HTERT RPE-1 (cell line): ENCODE measurements around the gene HOXD11.

Experiments used
- in situ Hi-C: fragments of 300-500 bp; cut with MboI; formaldehyde crosslinking; loops from 4 replicates; pipeline ENCODE4 v1.14.3; 2020; ENCODE audit warnings: low sequenced_read_pairs

Gene HOXD11

DNA sequence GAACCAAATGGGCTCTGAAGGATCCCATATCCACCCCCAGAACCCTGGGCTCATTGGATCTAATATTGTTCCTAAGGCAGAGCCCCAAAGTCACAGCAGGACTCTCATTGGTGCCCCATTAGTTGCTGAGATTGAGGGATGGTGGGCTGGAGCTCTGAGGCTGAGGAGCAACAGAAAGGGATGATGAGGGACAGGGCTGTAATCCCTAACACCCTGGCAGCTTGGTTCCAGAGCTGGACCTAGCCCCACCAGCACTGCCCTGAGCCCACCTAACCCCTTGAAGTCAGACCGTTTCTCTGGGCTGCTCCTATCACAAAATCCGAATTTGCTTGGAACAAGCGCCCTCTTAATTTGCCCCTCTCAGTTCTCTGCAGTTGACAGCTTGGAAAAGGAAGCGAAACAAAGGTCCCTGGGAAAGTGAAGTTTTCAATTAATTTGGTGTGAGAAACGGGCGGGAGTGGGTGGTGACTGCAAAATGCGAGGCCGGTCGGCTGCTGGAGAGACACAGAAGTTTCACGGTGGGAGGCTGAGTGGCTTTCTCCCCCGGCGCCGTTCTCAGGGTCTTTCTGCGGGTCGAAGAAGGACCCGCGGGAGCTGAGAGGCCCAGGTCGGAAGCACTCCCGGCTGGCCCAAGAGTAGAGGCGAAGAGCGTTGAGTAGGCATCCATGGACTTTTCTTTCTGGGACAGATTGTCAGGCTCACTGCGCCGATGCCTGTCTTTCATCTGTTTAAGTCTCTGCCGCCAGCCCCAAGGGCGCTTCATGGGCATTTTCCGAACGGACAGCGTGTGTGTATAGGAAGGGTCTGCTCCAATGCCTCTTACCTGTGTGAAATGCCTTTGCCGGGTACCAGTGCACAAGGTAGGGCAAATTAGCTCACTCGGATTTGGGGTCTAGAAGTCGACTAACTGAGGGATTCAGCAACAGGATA is 15.5 kb upstream of the HOXD11 start:
- in situ Hi-C loops, result loop anchor here (25.0 kb wide), 1 partner anchor 404 kb away; no protein-coding TSS in a partner anchor

DNA sequence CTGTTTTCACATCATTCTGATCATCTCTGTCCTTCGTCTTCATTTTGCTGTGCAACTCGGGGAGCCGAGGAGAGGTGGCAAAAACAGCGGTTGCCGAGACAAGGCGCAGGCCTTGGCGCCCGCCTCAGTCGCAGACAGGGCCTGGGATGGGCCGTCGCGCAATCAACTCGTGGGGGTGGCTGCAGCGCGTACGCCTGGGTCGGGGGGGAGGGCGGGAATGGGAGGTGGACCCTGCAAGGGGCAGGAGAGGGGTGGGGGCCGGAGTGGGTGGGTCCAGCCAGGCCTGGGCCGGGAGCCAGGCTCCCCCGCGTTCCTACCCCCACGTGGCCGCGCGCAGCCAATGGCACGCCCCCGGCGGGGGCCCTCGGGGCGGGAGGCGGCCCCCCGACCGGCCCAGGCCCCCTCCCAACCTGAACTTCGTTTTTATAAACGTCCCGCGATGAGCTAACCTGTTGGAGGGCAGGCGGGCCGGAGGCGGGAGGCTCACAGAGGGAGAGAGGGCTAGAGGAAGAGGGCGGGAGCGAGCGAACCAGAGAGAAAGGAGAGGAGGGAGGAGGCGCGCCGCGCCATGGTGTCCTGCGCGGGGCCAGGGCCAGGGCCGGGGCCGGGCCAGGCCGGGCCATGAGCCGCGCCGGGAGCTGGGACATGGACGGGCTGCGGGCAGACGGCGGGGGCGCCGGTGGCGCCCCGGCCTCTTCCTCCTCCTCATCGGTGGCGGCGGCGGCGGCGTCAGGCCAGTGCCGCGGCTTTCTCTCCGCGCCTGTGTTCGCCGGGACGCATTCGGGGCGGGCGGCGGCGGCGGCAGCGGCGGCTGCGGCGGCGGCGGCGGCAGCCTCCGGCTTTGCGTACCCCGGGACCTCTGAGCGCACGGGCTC is 14.6 kb upstream of the HOXD11 start, which contains the start of gene HOXD13:
Gene HOXD13, plus strand, starts transcription at position 452 of the 875 bp plus-strand sequence. Its CDS starts 170 bp downstream, at position 622.
- in situ Hi-C loops, result loop anchor here (25.0 kb wide), 1 partner anchor 405 kb away; no protein-coding TSS in a partner anchor

DNA sequence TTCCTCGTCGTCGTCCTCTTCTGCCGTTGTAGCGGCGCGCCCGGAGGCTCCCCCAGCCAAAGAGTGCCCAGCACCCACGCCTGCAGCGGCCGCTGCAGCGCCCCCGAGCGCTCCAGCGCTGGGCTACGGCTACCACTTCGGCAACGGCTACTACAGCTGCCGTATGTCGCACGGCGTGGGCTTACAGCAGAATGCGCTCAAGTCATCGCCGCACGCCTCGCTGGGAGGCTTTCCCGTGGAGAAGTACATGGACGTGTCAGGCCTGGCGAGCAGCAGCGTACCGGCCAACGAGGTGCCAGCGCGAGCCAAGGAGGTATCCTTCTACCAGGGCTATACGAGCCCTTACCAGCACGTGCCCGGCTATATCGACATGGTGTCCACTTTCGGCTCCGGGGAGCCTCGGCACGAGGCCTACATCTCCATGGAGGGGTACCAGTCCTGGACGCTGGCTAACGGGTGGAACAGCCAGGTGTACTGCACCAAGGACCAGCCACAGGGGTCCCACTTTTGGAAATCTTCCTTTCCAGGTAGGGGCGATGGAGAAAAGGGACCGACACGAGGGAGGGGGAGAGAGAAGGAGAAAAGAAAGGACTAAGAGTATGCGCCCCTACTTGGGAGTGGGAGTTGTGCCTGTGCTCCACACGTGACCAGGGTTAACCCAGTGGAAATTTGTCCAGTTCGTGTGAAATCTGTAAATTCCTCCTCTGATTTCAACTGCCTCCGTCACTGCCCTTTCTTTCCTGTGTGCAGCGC is 13.8 kb upstream of the HOXD11 start:
- in situ Hi-C loops, result loop anchor here (25.0 kb wide), 1 partner anchor 406 kb away; no protein-coding TSS in a partner anchor

DNA sequence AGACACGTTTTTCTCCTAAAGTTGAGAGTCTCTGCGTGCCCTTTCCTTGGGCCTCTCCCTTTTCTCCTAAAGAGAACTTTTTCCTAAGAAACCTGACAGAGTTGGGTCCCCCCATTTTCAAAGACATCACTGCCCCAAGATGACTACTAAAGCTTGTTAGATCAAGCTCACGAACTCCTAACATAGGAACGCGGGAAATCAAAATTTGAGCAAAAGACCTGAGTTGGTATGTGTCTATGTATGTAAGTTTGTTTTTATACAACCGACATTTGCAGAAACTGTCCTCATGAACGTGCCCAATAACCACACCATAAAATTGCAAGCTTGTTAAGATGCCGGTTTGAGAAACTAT is 13.2 kb upstream of the HOXD11 start:
- in situ Hi-C loops, result loop anchor here (25.0 kb wide), 1 partner anchor 407 kb away; no protein-coding TSS in a partner anchor

DNA sequence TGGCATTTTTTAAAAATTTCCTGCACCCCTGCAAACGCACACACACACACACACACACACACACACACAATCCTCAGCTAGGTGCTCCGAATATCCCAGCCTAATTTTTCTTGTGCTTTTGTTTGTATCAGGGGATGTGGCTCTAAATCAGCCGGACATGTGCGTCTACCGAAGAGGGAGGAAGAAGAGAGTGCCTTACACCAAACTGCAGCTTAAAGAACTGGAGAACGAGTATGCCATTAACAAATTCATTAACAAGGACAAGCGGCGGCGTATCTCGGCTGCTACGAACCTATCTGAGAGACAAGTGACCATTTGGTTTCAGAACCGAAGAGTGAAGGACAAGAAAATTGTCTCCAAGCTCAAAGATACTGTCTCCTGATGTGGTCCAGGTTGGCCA is 12.7 kb upstream of the HOXD11 start:
- in situ Hi-C loops, result loop anchor here (25.0 kb wide), 1 partner anchor 407 kb away; no protein-coding TSS in a partner anchor

DNA sequence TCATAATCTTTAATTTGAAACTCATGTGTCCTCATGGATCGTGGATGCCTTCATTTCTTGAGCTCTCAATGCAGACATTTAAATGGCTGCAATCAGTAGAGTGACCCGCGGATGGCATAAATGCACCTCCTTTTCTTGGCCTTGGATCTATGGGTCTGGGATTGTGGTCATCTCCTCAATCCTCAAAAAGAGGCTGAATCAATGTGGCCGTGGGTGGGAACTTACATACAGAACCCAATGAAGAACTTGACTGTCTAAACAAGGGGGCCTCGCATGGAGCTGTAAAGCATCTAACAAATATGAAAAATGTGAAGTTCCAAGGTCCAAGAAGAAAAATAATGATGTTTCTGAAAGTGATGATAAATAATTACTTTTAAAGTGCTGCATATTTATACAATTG is 11.7 kb upstream of the HOXD11 start:
- in situ Hi-C loops, result loop anchor here (25.0 kb wide), 1 partner anchor 408 kb away; no protein-coding TSS in a partner anchor

DNA sequence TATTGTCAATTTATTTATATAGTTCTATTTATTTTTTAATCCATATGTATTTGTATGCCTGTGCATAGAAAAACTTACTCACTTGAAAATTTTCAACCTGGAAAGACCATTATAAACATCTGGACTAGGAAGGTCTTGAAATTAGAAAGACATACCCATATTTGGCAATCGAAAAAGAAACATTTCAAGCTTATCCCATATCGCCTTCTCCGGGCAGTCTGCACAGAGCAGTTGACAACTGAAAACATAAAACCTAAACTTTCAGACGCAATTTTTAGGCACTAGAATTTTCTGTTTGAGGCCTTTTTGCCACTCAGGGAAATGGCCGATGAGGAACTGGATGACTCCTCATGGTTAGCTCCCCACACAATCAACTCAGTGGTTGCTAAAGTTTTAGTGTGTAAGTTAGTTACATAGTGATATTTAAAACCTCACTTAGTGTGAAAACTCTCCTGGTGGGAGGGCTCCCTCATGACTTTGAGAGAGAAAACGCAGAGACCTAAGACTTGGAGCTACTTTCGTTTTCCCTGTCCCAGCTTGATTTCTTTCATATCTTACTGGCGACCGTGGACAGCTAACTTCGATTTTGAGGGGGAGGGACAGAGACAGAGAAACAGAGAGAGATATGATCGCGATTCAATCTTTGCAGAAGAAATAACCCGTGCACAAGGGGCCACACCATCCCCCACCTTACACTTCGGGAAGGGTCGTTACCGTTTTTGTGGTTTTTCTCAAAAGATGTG is 10.7 kb upstream of the HOXD11 start:
- in situ Hi-C loops, result loop anchor here (25.0 kb wide), 1 partner anchor 409 kb away; no protein-coding TSS in a partner anchor

DNA sequence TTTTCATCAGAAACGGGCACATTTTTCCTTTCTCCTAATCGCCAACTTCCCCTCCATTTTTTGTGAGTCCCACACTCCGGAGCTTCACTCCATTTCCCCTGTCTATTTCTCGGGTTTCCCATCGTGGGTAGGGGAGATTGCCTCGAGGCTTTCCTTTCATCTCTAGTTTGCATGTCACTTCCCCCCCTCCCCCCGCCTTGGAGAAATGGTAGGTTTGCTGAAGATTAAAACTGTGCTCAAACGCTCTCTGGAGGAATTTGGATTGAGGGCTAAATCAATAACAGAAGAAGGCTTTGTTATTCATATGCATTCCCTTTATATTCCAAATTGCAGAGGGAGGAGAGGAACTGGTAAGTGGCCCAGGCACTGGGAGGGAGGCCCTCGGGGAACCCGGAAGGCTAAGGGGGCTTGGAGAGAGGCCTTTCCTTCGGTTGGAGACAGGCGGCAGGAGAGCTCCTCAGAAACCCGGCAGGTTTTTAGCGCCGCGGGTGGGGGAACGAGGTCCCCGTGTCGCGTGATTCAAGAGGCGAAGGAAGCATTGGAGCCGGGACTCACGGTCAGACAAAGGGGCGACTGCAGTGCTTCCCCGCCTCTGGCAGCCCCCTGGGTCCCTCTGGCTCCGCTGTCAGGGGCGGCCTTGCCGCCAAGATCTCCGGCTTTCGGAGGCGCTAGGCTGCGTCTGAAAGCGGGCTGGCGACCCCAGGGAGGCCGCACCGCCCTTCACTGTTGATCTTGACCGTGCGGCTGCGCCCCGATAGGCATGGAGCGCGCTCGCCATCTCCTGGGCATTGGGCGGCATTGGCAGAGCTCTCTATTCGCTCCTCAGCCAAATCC is 9.9 kb upstream of the HOXD11 start:
- in situ Hi-C loops, result loop anchor here (25.0 kb wide), 1 partner anchor 410 kb away; no protein-coding TSS in a partner anchor

DNA sequence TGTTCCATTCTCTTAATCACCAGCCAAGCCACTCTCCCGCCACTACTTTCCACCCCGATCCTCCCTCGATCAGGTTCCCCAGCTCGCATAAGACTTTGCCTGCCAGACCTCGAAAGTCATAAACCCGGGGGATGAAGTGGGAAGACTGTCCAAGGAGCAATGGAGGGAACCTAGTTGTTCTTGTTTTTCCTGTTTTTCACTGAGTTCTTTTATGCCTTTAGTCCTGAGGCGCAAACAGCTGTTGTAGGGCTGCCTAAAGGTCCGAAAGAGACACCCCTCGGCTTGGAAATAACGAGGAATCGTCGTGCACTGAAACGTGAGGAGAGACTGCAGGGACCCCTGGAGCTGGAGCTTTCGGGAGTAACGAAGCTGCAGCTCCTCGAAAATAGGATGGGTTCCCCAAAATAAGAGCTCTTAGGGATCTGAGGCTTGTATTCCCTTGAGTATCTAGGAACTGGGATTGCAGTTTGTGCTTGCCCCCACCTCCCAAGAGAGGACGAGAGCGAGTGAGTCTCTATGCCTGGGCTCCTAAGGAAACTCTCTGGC is 9.2 kb upstream of the HOXD11 start:
- in situ Hi-C loops, result loop anchor here (25.0 kb wide), 1 partner anchor 411 kb away; no protein-coding TSS in a partner anchor

DNA sequence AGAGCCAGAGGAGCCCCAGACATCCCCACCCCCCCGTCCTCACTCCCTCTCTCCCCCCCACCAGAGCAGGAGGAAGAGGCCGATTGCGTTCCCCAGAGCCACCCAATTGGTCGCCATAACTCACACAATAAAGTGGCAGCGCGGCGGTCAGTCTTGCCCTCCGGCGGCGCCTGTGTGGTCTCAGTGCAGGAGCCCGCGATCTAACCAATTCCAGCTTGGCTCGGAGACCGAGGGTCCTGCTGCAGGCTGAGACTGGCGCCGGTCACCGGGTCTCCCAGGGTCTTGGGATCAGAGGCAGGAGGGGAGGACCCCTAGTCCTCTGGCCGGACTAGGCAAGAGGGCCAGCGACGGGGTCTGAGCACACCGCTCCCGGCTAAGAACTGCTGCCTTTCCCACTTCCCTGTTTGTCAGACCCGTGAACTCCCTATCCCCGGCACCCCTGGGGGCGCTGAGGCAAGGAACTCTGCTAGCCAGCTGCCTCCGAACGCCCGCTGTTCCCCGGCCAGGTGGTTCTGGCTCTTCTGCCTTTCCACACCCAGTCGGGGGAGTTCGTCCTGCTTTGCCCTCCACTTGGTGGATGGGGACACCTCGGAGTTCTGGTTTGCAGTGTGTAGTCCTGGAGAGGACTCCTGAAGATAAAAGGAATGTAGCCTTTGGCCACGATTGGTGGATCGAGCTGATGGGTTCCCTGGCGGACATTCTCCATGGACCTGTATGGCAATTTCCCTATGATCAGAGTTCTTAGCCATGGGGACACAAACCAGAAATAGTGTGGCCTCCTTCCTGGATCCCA is 8.5 kb upstream of the HOXD11 start:
- in situ Hi-C loops, result loop anchor here (25.0 kb wide), 1 partner anchor 411 kb away; no protein-coding TSS in a partner anchor

DNA sequence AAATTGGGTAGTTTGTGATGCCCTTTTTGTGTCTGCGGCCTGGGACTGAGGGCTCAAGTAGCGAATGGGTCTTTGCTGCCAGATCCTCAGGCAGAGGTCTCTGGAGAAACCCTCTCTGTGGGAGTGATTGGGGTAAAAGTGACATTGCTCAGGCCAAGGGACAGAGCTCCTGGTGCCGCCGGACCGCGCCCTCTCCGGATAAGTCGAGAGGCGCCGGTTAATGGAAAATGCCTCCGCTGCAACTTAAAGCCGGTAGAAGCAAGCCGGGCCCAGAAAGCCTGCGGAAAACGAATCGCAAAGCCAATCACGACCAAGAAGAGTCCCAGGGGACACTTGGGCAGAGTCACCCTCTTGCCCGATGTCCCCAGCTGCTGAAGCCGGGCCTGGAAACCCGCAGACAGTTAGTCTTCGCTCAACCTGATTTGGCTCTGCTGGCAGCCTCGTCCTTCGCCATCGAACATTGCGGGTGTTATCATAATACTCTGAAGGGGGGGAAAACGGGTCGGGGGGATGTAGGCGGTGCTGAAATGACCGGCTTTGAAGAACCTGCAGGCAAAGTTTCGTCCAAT is 7.8 kb upstream of the HOXD11 start:
- in situ Hi-C loops, result loop anchor here (25.0 kb wide), 1 partner anchor 412 kb away; no protein-coding TSS in a partner anchor

DNA sequence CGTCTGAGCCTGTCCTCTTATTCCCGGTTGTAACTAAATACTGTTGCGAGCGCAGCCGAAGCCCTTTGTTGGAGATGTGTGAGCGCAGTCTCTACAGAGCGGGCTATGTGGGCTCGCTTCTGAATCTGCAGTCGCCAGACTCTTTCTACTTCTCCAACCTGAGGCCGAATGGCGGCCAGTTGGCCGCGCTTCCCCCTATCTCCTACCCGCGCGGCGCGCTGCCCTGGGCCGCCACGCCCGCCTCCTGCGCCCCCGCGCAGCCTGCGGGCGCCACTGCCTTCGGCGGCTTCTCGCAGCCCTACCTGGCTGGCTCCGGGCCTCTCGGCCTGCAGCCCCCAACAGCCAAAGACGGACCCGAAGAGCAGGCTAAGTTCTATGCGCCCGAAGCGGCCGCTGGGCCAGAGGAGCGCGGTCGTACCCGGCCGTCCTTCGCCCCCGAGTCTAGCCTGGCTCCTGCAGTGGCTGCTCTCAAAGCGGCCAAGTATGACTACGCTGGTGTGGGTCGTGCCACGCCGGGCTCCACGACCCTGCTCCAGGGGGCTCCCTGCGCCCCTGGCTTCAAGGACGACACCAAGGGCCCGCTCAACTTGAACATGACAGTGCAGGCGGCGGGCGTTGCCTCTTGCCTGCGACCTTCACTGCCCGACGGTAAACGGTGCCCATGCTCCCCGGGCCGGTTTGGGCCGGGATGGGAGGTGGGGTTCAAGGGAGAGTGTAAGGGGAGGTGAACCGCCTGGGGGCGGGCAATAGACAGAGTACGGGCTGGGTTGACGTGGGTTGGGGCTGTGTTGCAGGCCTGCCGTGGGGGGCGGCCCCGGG is 7.1 kb upstream of the HOXD11 start, which contains the start of gene HOXD12:
Gene HOXD12, plus strand, starts transcription at position 68 of the 819 bp plus-strand sequence. Its CDS starts 7 bp downstream, at position 75.
- in situ Hi-C loops, result loop anchor here (25.0 kb wide), 1 partner anchor 413 kb away; no protein-coding TSS in a partner anchor

DNA sequence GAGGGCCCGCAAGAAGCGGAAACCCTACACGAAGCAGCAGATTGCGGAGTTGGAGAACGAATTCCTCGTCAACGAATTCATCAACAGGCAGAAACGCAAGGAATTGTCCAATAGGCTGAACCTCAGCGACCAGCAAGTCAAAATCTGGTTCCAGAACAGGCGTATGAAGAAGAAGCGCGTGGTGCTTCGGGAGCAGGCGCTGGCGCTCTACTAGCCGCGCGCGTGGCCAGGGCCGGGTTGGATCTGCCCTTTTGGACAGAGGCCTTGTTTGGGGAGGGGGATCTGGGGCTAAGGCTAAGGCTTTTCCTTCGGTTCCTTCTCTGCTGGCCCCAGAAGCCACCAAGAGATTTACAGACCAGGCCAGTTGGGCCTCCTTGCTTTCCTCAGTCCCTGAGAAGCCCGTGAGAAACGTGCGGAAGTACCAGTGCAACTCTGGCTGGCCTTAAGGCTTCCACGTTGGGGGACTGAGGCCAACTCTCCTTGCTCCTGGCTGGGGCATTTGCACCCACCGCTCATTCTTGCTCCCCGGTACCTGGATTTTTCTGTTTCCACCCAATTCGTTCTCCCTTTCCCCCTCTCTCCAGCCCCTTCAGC is 6.4 kb upstream of the HOXD11 start:
- in situ Hi-C loops, result no loop called here

DNA sequence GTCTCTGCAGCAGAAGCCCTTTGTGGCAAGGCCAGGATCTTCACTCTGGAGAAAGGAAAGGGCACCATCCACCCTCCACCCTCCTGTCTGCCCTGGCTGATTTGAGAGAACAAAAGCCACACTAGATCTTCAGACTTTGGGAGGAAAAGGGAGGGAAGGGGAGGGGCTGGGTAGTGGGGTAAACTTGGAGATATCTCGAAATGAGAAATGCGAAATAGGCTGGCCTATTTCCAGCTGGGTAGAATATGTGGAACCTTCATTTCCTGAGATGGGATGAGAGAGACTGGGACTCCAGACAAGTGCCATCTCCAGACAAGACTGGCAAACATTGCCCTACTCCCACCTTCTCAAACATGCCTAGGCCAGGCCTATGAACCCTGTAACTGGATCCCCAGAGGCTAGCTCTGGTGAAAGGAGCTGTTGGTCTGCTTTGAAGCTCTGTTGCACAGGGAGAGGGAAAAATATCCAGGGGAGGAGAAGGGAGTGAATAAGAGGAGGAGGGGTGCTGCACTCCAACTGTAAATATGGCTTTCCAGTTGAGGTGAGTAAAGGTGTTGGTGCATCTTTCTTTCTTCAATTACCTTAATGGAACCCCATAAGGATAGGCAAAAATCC is 5.8 kb upstream of the HOXD11 start:
- in situ Hi-C loops, result no loop called here

DNA sequence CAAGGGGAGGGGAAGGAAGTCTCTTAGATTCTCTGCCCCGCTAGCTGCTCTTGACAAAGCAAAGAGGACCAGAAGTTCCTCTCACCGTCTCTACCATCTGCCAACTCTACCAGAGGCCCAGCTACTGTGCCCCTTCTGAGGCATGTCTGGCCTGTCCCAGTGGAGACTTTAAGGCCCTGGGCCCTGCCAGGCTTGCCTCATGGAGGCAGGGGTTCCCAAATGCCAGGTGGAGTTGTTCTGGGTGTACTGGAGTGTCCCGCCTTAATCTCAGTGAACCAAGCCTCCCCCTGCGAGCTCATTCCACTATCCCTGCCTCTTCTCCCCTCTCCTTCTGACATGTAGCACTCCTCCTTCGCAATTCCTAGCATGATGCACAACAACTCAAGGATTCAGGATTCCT is 5.2 kb upstream of the HOXD11 start:
- in situ Hi-C loops, result no loop called here
